Measurements from ENCODE around the gene MARVELD1.

DNA sequence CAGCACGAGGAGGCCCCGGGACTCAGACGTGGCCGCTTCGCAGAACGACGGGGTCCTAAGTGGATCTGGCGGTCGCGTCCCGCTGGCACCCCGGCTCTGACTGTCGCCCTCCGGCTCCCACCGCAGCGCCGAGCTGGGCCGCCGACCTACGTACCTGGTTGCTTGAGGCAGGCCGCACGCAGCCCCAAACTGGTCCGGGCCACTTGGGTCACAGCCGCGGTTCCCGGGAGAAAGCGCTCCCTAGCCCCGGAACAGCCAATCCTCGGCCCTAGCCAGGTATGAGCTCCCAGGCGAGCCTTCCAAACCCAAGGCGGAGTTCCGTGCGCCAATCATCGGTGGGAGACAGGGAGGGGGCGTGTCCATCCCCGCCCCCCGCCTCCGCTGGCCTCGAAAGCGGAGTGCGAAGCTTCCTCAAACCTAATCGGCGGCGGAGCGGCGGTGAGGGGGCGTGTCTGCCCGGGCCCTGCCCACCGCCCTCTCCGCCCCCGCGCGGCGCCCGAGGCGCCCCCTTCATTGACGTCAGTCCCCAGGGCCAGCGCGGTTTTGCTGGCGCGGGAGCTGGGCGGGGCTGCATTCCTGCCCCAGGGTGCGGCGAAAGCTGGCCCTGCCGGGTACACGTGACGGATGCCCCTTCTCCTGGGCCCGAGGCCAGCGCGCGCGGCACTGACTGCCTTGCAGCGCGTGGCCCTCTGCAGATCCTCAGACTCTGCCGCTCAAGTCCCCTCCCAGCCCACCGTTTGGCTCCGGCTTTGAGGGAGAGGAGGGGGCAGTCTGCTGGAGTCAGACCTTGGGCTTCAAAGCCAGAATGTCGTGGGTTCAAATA lies 26.4 kb upstream of the MARVELD1 start, which contains the start of gene AVPI1:
- peak; percentile 99 for TF ChIP-seq POLR2A (IDR thresholded peaks at IDR 0.05)
- TF ChIP-seq POLR2AphosphoS5 (IDR thresholded peaks at IDR 0.05), result peak; percentile 98 to 99 (median 99)
- TF ChIP-seq, protein P1, sequence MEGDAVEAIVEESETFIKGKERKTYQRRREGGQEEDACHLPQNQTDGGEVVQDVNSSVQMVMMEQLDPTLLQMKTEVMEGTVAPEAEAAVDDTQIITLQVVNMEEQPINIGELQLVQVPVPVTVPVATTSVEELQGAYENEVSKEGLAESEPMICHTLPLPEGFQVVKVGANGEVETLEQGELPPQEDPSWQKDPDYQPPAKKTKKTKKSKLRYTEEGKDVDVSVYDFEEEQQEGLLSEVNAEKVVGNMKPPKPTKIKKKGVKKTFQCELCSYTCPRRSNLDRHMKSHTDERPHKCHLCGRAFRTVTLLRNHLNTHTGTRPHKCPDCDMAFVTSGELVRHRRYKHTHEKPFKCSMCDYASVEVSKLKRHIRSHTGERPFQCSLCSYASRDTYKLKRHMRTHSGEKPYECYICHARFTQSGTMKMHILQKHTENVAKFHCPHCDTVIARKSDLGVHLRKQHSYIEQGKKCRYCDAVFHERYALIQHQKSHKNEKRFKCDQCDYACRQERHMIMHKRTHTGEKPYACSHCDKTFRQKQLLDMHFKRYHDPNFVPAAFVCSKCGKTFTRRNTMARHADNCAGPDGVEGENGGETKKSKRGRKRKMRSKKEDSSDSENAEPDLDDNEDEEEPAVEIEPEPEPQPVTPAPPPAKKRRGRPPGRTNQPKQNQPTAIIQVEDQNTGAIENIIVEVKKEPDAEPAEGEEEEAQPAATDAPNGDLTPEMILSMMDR (IDR thresholded peaks at IDR 0.05), result no peak
- TF ChIP-seq EP300 (IDR thresholded peaks at IDR 0.05; ENCODE audit: low read depth), result peak; percentile 94
